B cell (primary cell): Measurements from ENCODE around the gene RASSF1. TPM values are rescaled to one million over a fixed set of nuclear protein-coding genes. Genes with fewer than 3 reads are reported as not detected.

Experiments
- ATAC-seq: fragments of 200-7000 bp; cut with Tn5 transposase; one replicate; pipeline ENCODE4 v1.10.0; 2021; ENCODE audit warnings: low read depth, mild to moderate bottlenecking, moderate number of reproducible peaks, moderate library complexity
- CTCF ChIA-PET: fragments of 350-600 bp; sonication (Branson Sonifier 250); formaldehyde crosslinking; loops from one replicate; lab custom pipeline; 2021; ENCODE audit warnings: antibody characterized with exemption, inconsistent platforms; lab: Charles Lee
- POLR2A ChIA-PET: fragments of 350-600 bp; sonication (Branson Sonifier 250); formaldehyde crosslinking; loops from one replicate; lab custom pipeline; 2021; ENCODE audit warnings: antibody characterized with exemption; lab: Charles Lee
- DNase-seq: peaks from one replicate; pipeline ENCODE4 v3.0.0; 2013
- H2AFZ ChIP-seq: 2 replicates; pipeline ENCODE4 v1.6.1; 2012; ENCODE audit warnings: mild to moderate bottlenecking, low read depth, low read length; ENCODE audit not compliant: insufficient read depth, poor library complexity, severe bottlenecking
- H3K27ac ChIP-seq, 2 donors: 1 replicate in 1 of 2; 2 replicates in 1 of 2; pipeline ENCODE4 v1.5.1; 2012 to 2013; ENCODE audit warnings: low read length in 2 of 2, mild to moderate bottlenecking in 2 of 2, moderate library complexity in 1 of 2
- H3K27me3 ChIP-seq, 4 experiments: fragments of 200-600 bp in 1 of 4; sonication (generic) in 1 of 4; replicated peaks in 1 of 4; 1 replicate in 2 of 4; 2 replicates in 2 of 4; pipeline versions ENCODE4 v1.6.1 to v1.7.0; 2013 to 2016; ENCODE audit warnings: low read length in 3 of 4, mild to moderate bottlenecking in 2 of 4, mixed read lengths in 1 of 4, moderate library complexity in 1 of 4; ENCODE audit not compliant: insufficient read depth in 4 of 4, control insufficient read depth in 3 of 4; ENCODE audit errors: control extremely low read depth in 1 of 4
- H3K36me3 ChIP-seq, 2 experiments: replicated peaks in 1 of 2; 1 replicate in 1 of 2; 2 replicates in 1 of 2; pipeline versions ENCODE4 v1.6.1 to v1.7.1; 2013; ENCODE audit warnings: low read length in 1 of 2; ENCODE audit not compliant: insufficient read depth in 2 of 2, control insufficient read depth in 1 of 2; ENCODE audit errors: control extremely low read depth in 1 of 2, extremely low read depth in 1 of 2
- H3K4me1 ChIP-seq, 2 donors: fragments of 200-600 bp in 1 of 2; sonication (generic) in 1 of 2; 1 replicate in 1 of 2; 2 replicates in 1 of 2; pipeline versions ENCODE4 v1.5.1 to v1.6.1; 2013 to 2017; ENCODE audit warnings: low read length in 2 of 2; ENCODE audit not compliant: control insufficient read depth in 2 of 2, insufficient read depth in 2 of 2
- H3K4me2 ChIP-seq: replicated peaks from 2 replicates; pipeline ENCODE3; 2012; ENCODE audit warnings: mild to moderate bottlenecking, low read depth, low read length; ENCODE audit not compliant: poor library complexity, severe bottlenecking
- H3K4me3 ChIP-seq, 5 experiments: fragments of 200-600 bp in 1 of 5; sonication (generic) in 1 of 5; 1 replicate in 3 of 5; 2 replicates in 2 of 5; pipeline versions ENCODE4 v1.5.1 to v1.7.0; 2011 to 2016; ENCODE audit warnings: low read length in 4 of 5, mild to moderate bottlenecking in 4 of 5, low read depth in 2 of 5, control low read depth in 1 of 5, moderate library complexity in 1 of 5; ENCODE audit not compliant: insufficient read depth in 1 of 5; ENCODE audit errors: control extremely low read depth in 1 of 5, extremely low read depth in 1 of 5
- H3K79me2 ChIP-seq: fragments of 200-600 bp; sonication (generic); one replicate; pipeline ENCODE4 v1.6.0; 2016; ENCODE audit warnings: low read length; ENCODE audit not compliant: control insufficient read depth, insufficient read depth
- H3K9ac ChIP-seq: fragments of 200-600 bp; sonication (generic); 2 replicates; pipeline ENCODE4 v1.6.1; 2017; ENCODE audit warnings: mild to moderate bottlenecking, low read length, moderate library complexity
- H3K9me3 ChIP-seq, 3 donors: one replicate each; pipeline versions ENCODE4 v1.6.1 to v1.7.1; 2013; ENCODE audit warnings: low read length in 2 of 3; ENCODE audit not compliant: control insufficient read depth in 2 of 3, insufficient read depth in 1 of 3; ENCODE audit errors: control extremely low read depth in 1 of 3
- H4K20me1 ChIP-seq: 2 replicates; pipeline ENCODE4 v1.6.0; 2012; ENCODE audit warnings: mild to moderate bottlenecking, low read length; ENCODE audit not compliant: insufficient read depth, control insufficient read depth, poor library complexity, severe bottlenecking
- H3K27ac Mint-ChIP-seq: one replicate; pipeline ENCODE4 v1.8.0; 2021; ENCODE audit warnings: mixed read lengths
- H3K27me3 Mint-ChIP-seq: one replicate; pipeline ENCODE4 v1.8.0; 2021; ENCODE audit warnings: mixed read lengths
- H3K4me1 Mint-ChIP-seq: one replicate; pipeline ENCODE4 v1.8.0; 2021; ENCODE audit warnings: mixed read lengths
- H3K4me3 Mint-ChIP-seq: one replicate; pipeline ENCODE4 v1.8.0; 2021; ENCODE audit warnings: mixed read lengths
- H3K9me3 Mint-ChIP-seq: one replicate; pipeline ENCODE4 v1.8.0; 2022; ENCODE audit warnings: mixed read lengths; ENCODE audit not compliant: insufficient read depth
- CTCF ChIP-seq: fragments of 200-600 bp; IDR thresholded peaks from one replicate; pipeline ENCODE4 v1.8.0; 2022; ENCODE audit warnings: antibody characterized with exemption, mild to moderate bottlenecking
- EZH2 ChIP-seq: IDR thresholded peaks from 2 replicates; pipeline ENCODE4 v1.6.1; 2012; ENCODE audit warnings: borderline replicate concordance, low read depth, mild to moderate bottlenecking, moderate library complexity, low read length; ENCODE audit not compliant: insufficient read depth, poor library complexity, severe bottlenecking
- WGBS: methylation state at CpG from one replicate; pipeline ENCODE4 v1.1.5; 2013; ENCODE audit warnings: missing lambda C conversion rate; ENCODE audit not compliant: insufficient coverage; 5-methylcytosine and 5-hydroxymethylcytosine counted together
- intact Hi-C: fragments of 100-400 bp; cut with micrococcal nuclease; formaldehyde crosslinking; loops from one replicate; pipeline ENCODE4 v1.10.0; 2022
- polyA plus RNA-seq: library from polyadenylated mRNA; depleted of rRNA; stranded (reverse); fragments of >200 nt; gene quantifications from 2 replicates; pipeline ENCODE4 v1.2.3, GENCODE V29; 2012
- total RNA-seq, 2 donors: library from RNA; stranded (reverse); fragments of 120-200 nt in 1 of 2; gene quantifications; 1 replicate in 1 of 2; 2 replicates in 1 of 2; pipeline versions ENCODE4 v1.2.3 to v1.2.4, GENCODE V29; 2013 to 2022

RASSF1 gene
- total and polyA plus RNA-seq, 2 donors (not counting 1 experiment from before 2014, with no cell fraction given), result 121 to 223 TPM

DNA sequence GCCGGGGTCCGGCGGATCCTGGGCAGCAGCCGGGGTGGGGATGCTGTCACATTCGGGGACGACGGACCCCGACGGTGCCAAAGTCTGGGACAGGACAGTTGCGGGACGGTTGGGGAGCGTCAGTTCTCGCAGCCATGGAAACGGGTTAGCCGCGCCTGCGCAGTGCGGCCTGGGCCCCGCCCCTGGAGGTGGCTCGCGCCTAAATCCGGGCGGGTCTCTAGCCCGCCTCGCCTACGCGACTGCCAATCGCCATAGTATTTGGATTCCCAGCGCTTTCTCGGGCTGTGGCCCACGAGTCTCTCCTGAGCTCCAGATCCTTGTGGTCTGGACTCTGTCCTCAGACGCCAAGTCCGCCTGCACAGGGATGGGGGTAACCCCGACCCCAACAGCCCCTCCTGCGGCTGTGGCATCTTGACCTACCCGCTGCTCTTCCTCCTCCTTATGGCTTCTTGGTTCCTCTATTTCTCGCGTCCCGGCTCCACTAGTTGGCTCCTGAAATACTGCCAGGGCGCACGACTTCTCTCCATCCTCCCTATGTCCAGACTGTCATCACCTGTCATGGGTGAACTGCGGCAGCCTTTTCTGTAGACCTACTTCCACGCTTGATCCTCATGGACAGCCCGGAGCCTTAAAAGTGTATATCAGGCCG is 5.1 kb upstream of the RASSF1 start, which contains the start of gene ZMYND10:
Gene ZMYND10 (minus strand): TSS at position 147 of the 649 bp plus-strand sequence. CDS start 153 bp downstream, outside the sequence.
- Histone ChIP-seq H3K9me3 (no peaks in the 10 kb centered on the region), H3K27me3 (no peaks in the 10 kb centered on the region), H3K9ac (peak within 1 kb of the TSS; percentile 55), H3K4me3 (peak within 1 kb of the TSS in 4 of 5 experiments; percentile 18 to 52 (median 36)), H2AFZ (peak within 1 kb of the TSS; percentile 62), H3K27ac (no peak within 1 kb of the TSS), H3K4me1 (peaks cover 30 to 54% of the 10 kb centered on the region in 2 donors), H4K20me1 (peaks cover 21% of the 10 kb centered on the region), H3K79me2 (peaks cover 37% of the 10 kb centered on the region), H3K36me3 (peaks cover 0 to 19% of the 10 kb centered on the region in 2 experiments), H3K4me2 (peak within 1 kb of the TSS; percentile 91)
- ChIA-PET POLR2A (interaction anchor here (1.0 to 1.6 kb wide), 3 partner anchors 8 to 53 kb away, joined by 4 to 8 read pairs (median 8); partner anchors contain the start of genes IFRD2 and TMEM115), CTCF (interaction anchor here (0.7 to 4.0 kb wide), 5 partner anchors 12 to 247 kb away, joined by 3 to 27 read pairs (median 3); partner anchors contain the start of gene TMEM115)
- peak within 1 kb of the TSS; percentile 53 for H3K27ac Mint-ChIP-seq
- no peaks in the 10 kb centered on the region for H3K9me3 Mint-ChIP-seq
- no peak for TF ChIP-seq CTCF
- no peak for TF ChIP-seq EZH2
- WGBS, result 11% methylated on average over 45 of the region's 45 CpGs
- peaks cover 48% of the 10 kb centered on the region for H3K4me1 Mint-ChIP-seq
- H3K4me3 Mint-ChIP-seq, result peak within 1 kb of the TSS; percentile 77
- H3K27me3 Mint-ChIP-seq, result no peaks in the 10 kb centered on the region
- DNase-seq (peak; percentile 84), ATAC-seq (peak; percentile 26)
- intact Hi-C loops, result loop anchor here (1.0 to 5.0 kb wide), 2 partner anchors 8 to 267 kb away; partner anchors contain the start of gene CISH

DNA sequence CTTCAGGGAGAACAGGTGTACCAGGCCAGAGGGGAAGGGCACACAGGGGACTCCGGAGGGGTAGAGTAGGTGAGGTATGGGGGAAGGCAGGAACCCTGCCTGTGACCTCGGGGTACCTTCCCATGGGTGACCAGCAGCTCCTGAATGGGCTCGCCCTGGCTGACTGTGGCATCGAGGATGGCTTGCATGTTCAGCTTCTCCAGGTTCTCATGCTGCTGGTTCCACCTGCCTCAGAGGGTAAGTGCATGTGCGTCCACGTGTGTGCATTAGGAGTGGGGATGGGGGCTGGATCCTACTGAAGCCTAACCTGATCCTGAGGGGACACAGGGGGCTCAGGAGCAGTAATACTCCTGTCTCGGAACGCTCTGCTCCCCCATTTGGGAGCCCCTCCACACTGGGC is 4.4 kb upstream of the RASSF1 start:
- peak overlapping the region; percentile 55 for H3K9ac ChIP-seq
- Mint-ChIP-seq H3K4me1 (peaks cover 43% of the 10 kb centered on the region), H3K4me3 (peak overlapping the region; percentile 77), H3K9me3 (no peaks in the 10 kb centered on the region), H3K27me3 (no peaks in the 10 kb centered on the region), H3K27ac (no peak overlapping the region)
- intact Hi-C loops, result loop anchor here (1.0 to 5.0 kb wide), 2 partner anchors 8 to 267 kb away; partner anchors contain the start of gene CISH
- 94% methylated on average over 7 of the region's 8 CpGs for WGBS
- TF ChIP-seq CTCF, result no peak
- H2AFZ ChIP-seq, result peak overlapping the region; percentile 62
- H3K27me3 ChIP-seq, result no peaks in the 10 kb centered on the region
- peaks cover 34% of the 10 kb centered on the region for H3K79me2 ChIP-seq
- H3K36me3 ChIP-seq, result peaks cover 0 to 19% of the 10 kb centered on the region in 2 experiments
- H3K27ac ChIP-seq, result no peak overlapping the region
- ChIA-PET POLR2A (interaction anchor here (1.0 to 1.6 kb wide), 2 partner anchors 15 to 53 kb away, joined by 4 to 8 read pairs; partner anchors contain the start of genes IFRD2 and TMEM115), CTCF (interaction anchor here (0.8 to 1.1 kb wide), 2 partner anchors 10 to 197 kb away, joined by 3 read pairs; no protein-coding TSS in a partner anchor)
- ATAC-seq (no peak), DNase-seq (no peak)
- peak overlapping the region in 1 of 5 experiments; percentile 52 for H3K4me3 ChIP-seq
- peak overlapping the region; percentile 91 for H3K4me2 ChIP-seq
- H3K4me1 ChIP-seq, result peaks cover 27 to 52% of the 10 kb centered on the region in 2 donors
- peaks cover 21% of the 10 kb centered on the region for H4K20me1 ChIP-seq
- H3K9me3 ChIP-seq, result no peaks in the 10 kb centered on the region
